Measurements from ENCODE around the gene EFNB2.
A peak's percentile ranks its signal among the peaks of the same experiment; 100 is the strongest.

The EFNB2 gene

GRCh38 chr13:106550570-106551135 lies 15.2 kb upstream of the EFNB2 start:
- DNase-seq = no peak

- DNase-seq = no peak
These were observed 12.7 kb upstream of the EFNB2 start for GRCh38 chr13:106548064-106548696.

GRCh38 chr13:106541826-106542225 lies 6.4 kb upstream of the EFNB2 start:
- no peak for DNase-seq

GRCh38 chr13:106540613-106541012 lies 5.2 kb upstream of the EFNB2 start:
- no peak for DNase-seq

GRCh38 chr13:106537521-106537920 lies 2.1 kb upstream of the EFNB2 start:
- no peak for DNase-seq

- DNase-seq = peak; percentile 73
These were observed 977 bp upstream of the EFNB2 start for GRCh38 chr13:106536244-106537034.

GRCh38 chr13:106534639-106535551 lies 567 bp downstream of the EFNB2 start:
- no peak for DNase-seq

- peak; percentile 46 for DNase-seq
These were observed 1.4 kb downstream of the EFNB2 start for GRCh38 chr13:106533943-106534638.

GRCh38 chr13:106533101-106533942 lies 2.1 kb downstream of the EFNB2 start:
- DNase-seq = peak; percentile 70

- peak; percentile 25 for DNase-seq
These were observed 3.1 kb downstream of the EFNB2 start for GRCh38 chr13:106532111-106532929.

GRCh38 chr13:106530980-106531481 lies 4.4 kb downstream of the EFNB2 start:
- no peak for DNase-seq

GRCh38 chr13:106530171-106530851 lies 5.2 kb downstream of the EFNB2 start:
- DNase-seq = no peak

GRCh38 chr13:106529415-106530170 lies 5.9 kb downstream of the EFNB2 start:
- no peak for DNase-seq

GRCh38 chr13:106528718-106529414 lies 6.6 kb downstream of the EFNB2 start:
- no peak for DNase-seq

GRCh38 chr13:106527826-106528225 lies 7.6 kb downstream of the EFNB2 start:
- no peak for DNase-seq

GRCh38 chr13:106527445-106527801 lies 8.0 kb downstream of the EFNB2 start:
- DNase-seq = no peak

- DNase-seq = no peak
These were observed 8.6 kb downstream of the EFNB2 start for GRCh38 chr13:106526738-106527444.

GRCh38 chr13:106525865-106526264 lies 9.6 kb downstream of the EFNB2 start:
- DNase-seq = no peak
